ENCODE results near the gene CYS1. TPM values are rescaled to one million over a fixed set of nuclear protein-coding genes. Genes with fewer than 3 reads are reported as not detected.

Gene CYS1
- total and polyA plus RNA-seq, 2 of the 13 experiments (the other 11 are each of a cell fraction or from before 2014, with no cell fraction given) = 0.04 TPM; not detected in 1

GRCh38 chr2:10122500-10123280, 42.5 kb upstream of the CYS1 start, which contains the start of gene RRM2 (continued):
- no peak for TF ChIP-seq HMGXB3 (CRISPR knock-in tag; IDR thresholded peaks at IDR 0.05; ENCODE audit: borderline replicate concordance)
- peak; percentile 98 for TF ChIP-seq ZNF841 (CRISPR knock-in tag; IDR thresholded peaks at IDR 0.05; ENCODE audit: borderline replicate concordance)
- no peak for TF ChIP-seq MYNN (CRISPR knock-in tag; IDR thresholded peaks at IDR 0.05; ENCODE audit: low read depth)
- TF ChIP-seq ZFP36 (IDR thresholded peaks at IDR 0.05; ENCODE audit: borderline replicate concordance, low read depth, low read length, partially characterized antibody) = no peak
- TF ChIP-seq MLX (CRISPR knock-in tag; IDR thresholded peaks at IDR 0.05) = no peak
- 0 out of 2 replicates have a peak, but pooled peaks have one; percentile 73 for TF ChIP-seq HOXA5 (CRISPR knock-in tag; IDR thresholded peaks at IDR 0.05)
- peak; percentile 74 for TF ChIP-seq HNRNPUL1 (IDR thresholded peaks at IDR 0.05; ENCODE audit: low read depth, low read length)
- TF ChIP-seq CBFB (CRISPR knock-in tag; IDR thresholded peaks at IDR 0.05) = no peak
- TF ChIP-seq GATA4 (IDR thresholded peaks at IDR 0.05; ENCODE audit: borderline replicate concordance, low read depth) = peak; percentile 80
- peak; percentile 100 for TF ChIP-seq SMYD3 (CRISPR knock-in tag; IDR thresholded peaks at IDR 0.05)
- TF ChIP-seq SALL1 (CRISPR knock-in tag; IDR thresholded peaks at IDR 0.05) = peak; percentile 81; the same call in 1 of the 2 replicates
- TF ChIP-seq ZNF740 (CRISPR knock-in tag; IDR thresholded peaks at IDR 0.05) = peak; percentile 36; the same call in 1 of the 2 replicates
- no peak; the same call in 1 of the 2 replicates for TF ChIP-seq NR2F2 (IDR thresholded peaks at IDR 0.05; ENCODE audit: borderline replicate concordance, low read depth)
- peak; percentile 35 for TF ChIP-seq CTCF (CRISPR knock-in tag; IDR thresholded peaks at IDR 0.05)
- TF ChIP-seq MIXL1 (CRISPR knock-in tag; IDR thresholded peaks at IDR 0.05) = no peak
- TF ChIP-seq NPAS2 (CRISPR knock-in tag; IDR thresholded peaks at IDR 0.05; ENCODE audit: borderline replicate concordance) = no peak
- peak; percentile 79 for TF ChIP-seq ZMYM4 (CRISPR knock-in tag; IDR thresholded peaks at IDR 0.05)
- peak; percentile 99 for TF ChIP-seq MXI1 (IDR thresholded peaks at IDR 0.05; ENCODE audit: borderline replicate concordance, low read depth, low read length)
- no peak for TF ChIP-seq ZNF549 (CRISPR knock-in tag; IDR thresholded peaks at IDR 0.05)
- TF ChIP-seq ZNF552 (CRISPR knock-in tag; IDR thresholded peaks at IDR 0.05; ENCODE audit: borderline replicate concordance) = peak; percentile 46; the same call in 1 of the 2 replicates
- TF ChIP-seq ZNF605 (CRISPR knock-in tag; IDR thresholded peaks at IDR 0.05) = peak; percentile 60
- TF ChIP-seq ZNF589 (CRISPR knock-in tag; conservative IDR thresholded peaks at IDR 0.05) = peak; percentile 99
- peak; percentile 85 for TF ChIP-seq NKX3-1 (CRISPR knock-in tag; IDR thresholded peaks at IDR 0.05)
- peak; percentile 79; the same call in 1 of the 2 replicates for TF ChIP-seq ZNF766 (CRISPR knock-in tag; IDR thresholded peaks at IDR 0.05; ENCODE audit: borderline replicate concordance)

All from HepG2 (cell line).